ENCODE measurements around the gene CLCN6. TPM values are rescaled to one million over a fixed set of nuclear protein-coding genes. Genes with fewer than 3 reads are reported as not detected.

The CLCN6 gene
- total and polyA plus RNA-seq, 2 of the 13 experiments (the other 11 are each of a cell fraction or from before 2014, with no cell fraction given): 14.9 to 19.3 TPM

GRCh38 chr1:11838349-11839272, 32.6 kb downstream of the CLCN6 start (continued):
- TF ChIP-seq HNF1A (IDR thresholded peaks at IDR 0.05; ENCODE audit: low read depth) (no peak), HNF1A (CRISPR knock-in tag; IDR thresholded peaks at IDR 0.05; ENCODE audit: borderline replicate concordance) (no peak), TARDBP (CRISPR knock-in tag; IDR thresholded peaks at IDR 0.05) (0 out of 2 replicates have a peak, but pooled peaks have one; percentile 23), XRCC5 (optimal IDR thresholded peaks at IDR 0.05; ENCODE audit: low read length) (no peak), SRY (CRISPR knock-in tag; IDR thresholded peaks at IDR 0.05) (no peak), MATR3 (CRISPR knock-in tag; IDR thresholded peaks at IDR 0.05) (no peak), ATAD3A (CRISPR knock-in tag; IDR thresholded peaks at IDR 0.05) (0 out of 2 replicates have a peak, but pooled peaks have one; percentile 21), HIVEP1 (CRISPR knock-in tag; IDR thresholded peaks at IDR 0.05) (no peak), FOXA3 (CRISPR knock-in tag; IDR thresholded peaks at IDR 0.05) (peak; percentile 26; the same call in 1 of the 2 replicates), ZMYM2 (CRISPR knock-in tag; IDR thresholded peaks at IDR 0.05) (no peak), FOSL2 (CRISPR knock-in tag; IDR thresholded peaks at IDR 0.05) (peak; percentile 24; the same call in 1 of the 2 replicates), CBX2 (IDR thresholded peaks at IDR 0.05; ENCODE audit: low read depth, low read length) (no peak), CBX2 (CRISPR knock-in tag; IDR thresholded peaks at IDR 0.05; ENCODE audit: low read depth) (no peak), ZNF687 (CRISPR knock-in tag; IDR thresholded peaks at IDR 0.05) (peak; percentile 78), POLR2A (IDR thresholded peaks at IDR 0.05; ENCODE audit: insufficient read depth in 1 of 2, low read depth in 2 of 2, low read length in 2 of 2) (no peak), STAG1 (CRISPR knock-in tag; IDR thresholded peaks at IDR 0.05) (peak; percentile 98), ZNF138 (CRISPR knock-in tag; IDR thresholded peaks at IDR 0.05; ENCODE audit: low read depth) (no peak)
- TF ChIP-seq, protein P1, sequence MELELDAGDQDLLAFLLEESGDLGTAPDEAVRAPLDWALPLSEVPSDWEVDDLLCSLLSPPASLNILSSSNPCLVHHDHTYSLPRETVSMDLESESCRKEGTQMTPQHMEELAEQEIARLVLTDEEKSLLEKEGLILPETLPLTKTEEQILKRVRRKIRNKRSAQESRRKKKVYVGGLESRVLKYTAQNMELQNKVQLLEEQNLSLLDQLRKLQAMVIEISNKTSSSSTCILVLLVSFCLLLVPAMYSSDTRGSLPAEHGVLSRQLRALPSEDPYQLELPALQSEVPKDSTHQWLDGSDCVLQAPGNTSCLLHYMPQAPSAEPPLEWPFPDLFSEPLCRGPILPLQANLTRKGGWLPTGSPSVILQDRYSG (CRISPR knock-in tag; IDR thresholded peaks at IDR 0.05): no peak

All from HepG2 (cell line).